CD4-positive, alpha-beta T cell treated with Interleukin-2 at 100 ng/mL for 4 hours (primary cell): ENCODE results near the gene JPH4.
"Not testable (repeated sequence)": the region's sequence is repeated elsewhere in the genome, so short reads cannot be mapped to it uniquely, and the experiment has no call there.

Experiments
- DNase-seq: peaks from one replicate; pipeline ENCODE4 v3.0.0-alpha.2; 2020; ENCODE audit warnings: low spot score

Gene JPH4

GRCh38 chr14:23608454-23608853 is 29.9 kb upstream of the JPH4 start:
- no peak for DNase-seq

- no peak for DNase-seq
Measured at GRCh38 chr14:23605931-23606585, 27.5 kb upstream of the JPH4 start.

GRCh38 chr14:23604675-23605170 is 26.1 kb upstream of the JPH4 start:
- no peak for DNase-seq

GRCh38 chr14:23604148-23604547 is 25.6 kb upstream of the JPH4 start:
- DNase-seq = no peak

GRCh38 chr14:23603103-23603502 is 24.5 kb upstream of the JPH4 start:
- DNase-seq = no peak

GRCh38 chr14:23602181-23603095 is 23.8 kb upstream of the JPH4 start:
- no peak for DNase-seq

GRCh38 chr14:23601845-23602180 is 23.2 kb upstream of the JPH4 start:
- DNase-seq = no peak

- DNase-seq = no peak
Measured at GRCh38 chr14:23601424-23601823, 22.8 kb upstream of the JPH4 start.

- DNase-seq = no peak
Measured at GRCh38 chr14:23600806-23601205, 22.2 kb upstream of the JPH4 start.

GRCh38 chr14:23600322-23600707 is 21.7 kb upstream of the JPH4 start:
- DNase-seq = no peak

- not testable (repeated sequence) for DNase-seq
Measured at GRCh38 chr14:23594191-23594590, 15.6 kb upstream of the JPH4 start.

- DNase-seq = no peak
Measured at GRCh38 chr14:23590198-23590597, 11.6 kb upstream of the JPH4 start.

- DNase-seq = no peak
Measured at GRCh38 chr14:23589606-23590005, 11.0 kb upstream of the JPH4 start.

- DNase-seq = peak; percentile 78
Measured at GRCh38 chr14:23588884-23589598, 10.5 kb upstream of the JPH4 start.

GRCh38 chr14:23584527-23585203 is 6.1 kb upstream of the JPH4 start:
- not testable (repeated sequence) for DNase-seq

GRCh38 chr14:23583761-23584526 is 5.4 kb upstream of the JPH4 start:
- DNase-seq = not testable (repeated sequence)

- DNase-seq = no peak
Measured at GRCh38 chr14:23582906-23583760, 4.5 kb upstream of the JPH4 start.

- DNase-seq = no peak
Measured at GRCh38 chr14:23580948-23581281, 2.3 kb upstream of the JPH4 start.

- DNase-seq = no peak
Measured at GRCh38 chr14:23580152-23580926, 1.7 kb upstream of the JPH4 start.

GRCh38 chr14:23579739-23580138 is 1.1 kb upstream of the JPH4 start:
- no peak for DNase-seq
